HCT116 (cell line): ENCODE results near the gene PSMA7. TPM values are rescaled to one million over a fixed set of nuclear protein-coding genes. Genes with fewer than 3 reads are reported as not detected.

Experiments used
- ATAC-seq: fragments of 200-7000 bp; cut with Tn5 transposase; 2 replicates; pipeline ENCODE4 v1.9.1; 2020; ENCODE audit warnings: mild to moderate bottlenecking, moderate library complexity
- BruUV-seq: library from RNA; stranded (reverse); fragments of 400-500 nt; replicated peaks from 2 replicates; lab custom pipeline; 2021; lab: Mats Ljungman, UMichigan
- CTCF ChIA-PET: fragments of 300-600 bp; sonication (Branson Sonifier 250); formaldehyde crosslinking; loops from one replicate; lab custom pipeline; 2021; ENCODE audit warnings: antibody characterized with exemption; lab: Charles Lee
- POLR2A ChIA-PET: fragments of 300-600, 350-600 bp; sonication (Branson Sonifier 250); formaldehyde crosslinking; loops from one replicate; lab custom pipeline; 2021; ENCODE audit warnings: antibody characterized with exemption; lab: Charles Lee
- RAD21 ChIA-PET, 2 experiments: fragments of 300-600 bp; sonication (Branson Sonifier 250); formaldehyde crosslinking; loops; one replicate each; lab custom pipeline; 2023; ENCODE audit warnings: low total read pairs in 2 of 2; ENCODE audit not compliant: uncharacterized antibody in 2 of 2, unreplicated experiment in 2 of 2, low non-redundant PET in 1 of 2; lab: Charles Lee
- DNase-seq: peaks from one replicate; pipeline ENCODE4 v3.0.0-alpha.2; 2010; ENCODE audit warnings: low read depth, low spot score
- H2AFZ ChIP-seq: fragments of 200-600 bp; shearing (Covaris generic), sonication (generic); 2 replicates; pipeline ENCODE4 v1.6.1; 2017; ENCODE audit warnings: low read depth, mixed run types, mixed read lengths, antibody characterized with exemption, low read length; ENCODE audit not compliant: poor library complexity, severe bottlenecking
- H3K27ac ChIP-seq: 2 replicates; pipeline ENCODE4 v1.5.1; 2012; ENCODE audit warnings: low read depth, low read length
- H3K27me3 ChIP-seq: fragments of 200-600 bp; sonication (generic); 2 replicates; pipeline ENCODE4 v1.6.1; 2016; ENCODE audit warnings: mixed run types, low read length, mixed read lengths; ENCODE audit not compliant: insufficient read depth
- H3K36me3 ChIP-seq, 2 experiments: fragments of 200-500 bp in 1 of 2; fragments of 200-600 bp in 1 of 2; sonication (Bioruptor generic) in 1 of 2; sonication (generic) in 1 of 2; 2 replicates each; pipeline versions ENCODE4 v1.5.1 to v1.6.1; 2014 to 2016; ENCODE audit warnings: low read length in 2 of 2, inconsistent platforms in 1 of 2, mixed read lengths in 1 of 2, mixed run types in 1 of 2; ENCODE audit not compliant: insufficient read depth in 2 of 2, control insufficient read depth in 1 of 2
- H3K4me1 ChIP-seq, 2 experiments: fragments of 200-600 bp in 1 of 2; sonication (generic) in 1 of 2; 2 replicates each; pipeline versions ENCODE4 v1.5.1 to v1.6.1; 2012 to 2017; ENCODE audit warnings: low read length in 2 of 2, inconsistent platforms in 1 of 2, mild to moderate bottlenecking in 1 of 2, mixed read lengths in 1 of 2, mixed run types in 1 of 2, moderate library complexity in 1 of 2; ENCODE audit not compliant: insufficient read depth in 2 of 2, control insufficient read depth in 1 of 2
- H3K4me2 ChIP-seq: fragments of 200-600 bp; sonication (generic); 2 replicates; pipeline ENCODE4 v1.6.1; 2017; ENCODE audit warnings: mixed run types, low read length, mixed read lengths
- H3K4me3 ChIP-seq, 2 experiments: fragments of 200-600 bp in 1 of 2; sonication (generic) in 1 of 2; replicated peaks in 1 of 2; 2 replicates each; pipeline ENCODE4 v1.5.1; 2011 to 2016; ENCODE audit warnings: low read length in 2 of 2, control low read depth in 1 of 2, low read depth in 1 of 2, mild to moderate bottlenecking in 1 of 2, mixed read lengths in 1 of 2, mixed run types in 1 of 2
- H3K79me2 ChIP-seq: fragments of 200-600 bp; sonication (generic); 2 replicates; pipeline ENCODE4 v1.6.1; 2017; ENCODE audit warnings: mild to moderate bottlenecking, mixed run types, low read length, moderate library complexity, mixed read lengths; ENCODE audit not compliant: insufficient read depth
- H3K9ac ChIP-seq: fragments of 200-600 bp; sonication (generic); 2 replicates; pipeline ENCODE4 v1.6.1; 2016; ENCODE audit warnings: low read length, mixed read lengths
- H3K9me2 ChIP-seq: fragments of 200-600 bp; sonication (generic), shearing (Covaris generic); 2 replicates; pipeline ENCODE4 v1.6.1; 2017; ENCODE audit warnings: mixed run types, mild to moderate bottlenecking, moderate library complexity; ENCODE audit not compliant: insufficient read depth
- H3K9me3 ChIP-seq, 2 experiments: fragments of 200-500 bp in 1 of 2; fragments of 200-600 bp in 1 of 2; sonication (Bioruptor generic) in 1 of 2; sonication (generic) in 1 of 2; 2 replicates each; pipeline ENCODE4 v1.6.1; 2014 to 2017; ENCODE audit warnings: low read length in 2 of 2, mixed read lengths in 2 of 2, inconsistent platforms in 1 of 2, low read depth in 1 of 2, mild to moderate bottlenecking in 1 of 2, mixed run types in 1 of 2, moderate library complexity in 1 of 2; ENCODE audit not compliant: control insufficient read depth in 1 of 2, insufficient read depth in 1 of 2
- H4K20me1 ChIP-seq: fragments of 200-600 bp; sonication (generic), shearing (Covaris generic); 2 replicates; pipeline ENCODE4 v1.6.1; 2017; ENCODE audit warnings: mixed run types, mild to moderate bottlenecking, moderate library complexity; ENCODE audit not compliant: insufficient read depth
- ATF3 ChIP-seq: IDR thresholded peaks from 2 replicates; pipeline ENCODE4 v1.6.1; 2012
- CBX3 ChIP-seq: IDR thresholded peaks from 2 replicates; pipeline ENCODE4 v1.6.1; 2012; ENCODE audit warnings: low read depth
- CTCF ChIP-seq, 3 experiments: fragments of 200-600 bp in 1 of 3; sonication (generic) in 1 of 3; IDR thresholded peaks in 2 of 3; conservative IDR thresholded peaks in 1 of 3; 2 replicates each; pipeline ENCODE4 v1.5.1; 2012 to 2017; ENCODE audit warnings: low read depth in 2 of 3, low read length in 2 of 3, antibody characterized with exemption in 1 of 3, borderline replicate concordance in 1 of 3, control low read depth in 1 of 3, mild to moderate bottlenecking in 1 of 3, mixed read lengths in 1 of 3, mixed run types in 1 of 3, moderate library complexity in 1 of 3; ENCODE audit not compliant: insufficient read depth in 1 of 3
- ELF1 ChIP-seq: IDR thresholded peaks from 2 replicates; pipeline ENCODE4 v1.6.1; 2012; ENCODE audit warnings: low read depth, borderline replicate concordance
- EZH2 ChIP-seq: fragments of 200-600 bp; sonication (generic); IDR thresholded peaks from 2 replicates; pipeline ENCODE4 v1.6.1; 2017; ENCODE audit warnings: antibody characterized with exemption, mixed run types
- EZH2phosphoT487 ChIP-seq: fragments of 200-600 bp; IDR thresholded peaks from 2 replicates; pipeline ENCODE4 v1.6.1; 2018; ENCODE audit warnings: antibody characterized with exemption, borderline replicate concordance
- FOSL1 ChIP-seq: IDR thresholded peaks from 2 replicates; pipeline ENCODE4 v1.6.1; 2012; ENCODE audit warnings: low read depth
- MAX ChIP-seq: IDR thresholded peaks from 2 replicates; pipeline ENCODE4 v1.6.1; 2012
- POLR2A ChIP-seq: IDR thresholded peaks from 2 replicates; pipeline ENCODE4 v1.7.0; 2011; ENCODE audit warnings: borderline replicate concordance; ENCODE audit not compliant: insufficient read depth, insufficient read length; ENCODE audit errors: extremely low read depth
- POLR2AphosphoS5 ChIP-seq: IDR thresholded peaks from 2 replicates; pipeline ENCODE4 v1.6.1; 2011; ENCODE audit warnings: mild to moderate bottlenecking, low read depth, low read length, moderate library complexity
- RAD21 ChIP-seq: IDR thresholded peaks from 2 replicates; pipeline ENCODE4 v1.6.1; 2012; ENCODE audit warnings: low read depth, mild to moderate bottlenecking
- SP1 ChIP-seq: IDR thresholded peaks from 2 replicates; pipeline ENCODE4 v1.6.1; 2012; ENCODE audit warnings: low read depth
- TCF7L2 ChIP-seq: IDR thresholded peaks from 2 replicates; pipeline ENCODE4 v1.7.0; 2011; ENCODE audit warnings: borderline replicate concordance, inconsistent platforms; ENCODE audit not compliant: insufficient read depth, insufficient read length; ENCODE audit errors: extremely low read depth
- YY1 ChIP-seq: IDR thresholded peaks from 2 replicates; pipeline ENCODE4 v1.6.1; 2011; ENCODE audit warnings: low read length, low read depth, moderate library complexity, mild to moderate bottlenecking; ENCODE audit not compliant: insufficient replicate concordance; ENCODE audit errors: extremely low read depth
- ZBTB33 ChIP-seq: IDR thresholded peaks from 2 replicates; pipeline ENCODE4 v1.6.1; 2011; ENCODE audit warnings: mild to moderate bottlenecking, low read length, moderate library complexity; ENCODE audit not compliant: insufficient replicate concordance; ENCODE audit errors: extremely low read depth
- ZFX ChIP-seq: fragments of 450-650 bp; IDR thresholded peaks from 2 replicates; pipeline ENCODE4 v1.6.1; 2017
- ZNF274 ChIP-seq: fragments of 200-500 bp; sonication (Bioruptor generic); IDR thresholded peaks from 2 replicates; pipeline ENCODE4 v1.6.1; 2014; ENCODE audit warnings: mild to moderate bottlenecking, low read depth, low read length, inconsistent platforms
- intact Hi-C: fragments of 100-400 bp; cut with micrococcal nuclease; formaldehyde crosslinking; loops from 2 replicates; pipeline ENCODE4 v1.10.0; 2022
- total RNA-seq: library from RNA; stranded (reverse); gene quantifications from one replicate; pipeline ENCODE4 v1.2.1, GENCODE V29; 2021; ENCODE audit not compliant: unreplicated experiment

The PSMA7 gene
- total RNA-seq, 1 experiment from 2014 or later, result 364 TPM

GRCh38 chr20:62182469-62183425, 39.6 kb upstream of the PSMA7 start, which contains the start of gene MTG2 (continued):
- TF ChIP-seq EZH2phosphoT487, result no peak
- TF ChIP-seq ZNF274, result no peak
- no peak for TF ChIP-seq CBX3
- no peak for TF ChIP-seq YY1
- TF ChIP-seq POLR2A, result peak; percentile 87
- no peak for TF ChIP-seq ZBTB33
- TF ChIP-seq, all 23 proteins: peak for 10

GRCh38 chr20:62181808-62182207, 38.6 kb upstream of the PSMA7 start:
- Histone ChIP-seq H3K4me2 (peak overlapping the region; percentile 78), H3K79me2 (peaks cover 49% of the 10 kb centered on the region), H3K36me3 (peaks cover 0 to 2% of the 10 kb centered on the region in 2 experiments; a peak in 2 of 4 replicates), H3K9ac (peak overlapping the region; percentile 99), H3K4me1 (peaks cover 6 to 17% of the 10 kb centered on the region in 2 experiments; a peak in 3 of 4 replicates), H3K4me3 (peak overlapping the region; percentile 68 to 84), H3K27me3 (no peaks in the 10 kb centered on the region), H3K9me2 (no peaks in the 10 kb centered on the region), H2AFZ (no peak overlapping the region), H4K20me1 (no peaks in the 10 kb centered on the region), H3K27ac (peak overlapping the region; percentile 92), H3K9me3 (no peaks in the 10 kb centered on the region)
- TSS peak; percentile 84 for BruUV-seq
- ChIA-PET CTCF (no interaction called here), RAD21 (no interaction called here), POLR2A (no interaction called here)
- intact Hi-C loops, result loop anchor here (2.0 kb wide), 1 partner anchor 21 kb away; no protein-coding TSS in a partner anchor
- ATAC-seq (no peak), DNase-seq (no peak)
- TF ChIP-seq ZFX (no peak), ZBTB33 (no peak), EZH2 (no peak), SP1 (no peak), CTCF (IDR thresholded peaks at IDR 0.05 in 2 of 3, conservative IDR thresholded peaks at IDR 0.05 in 1 of 3; ENCODE audit: borderline replicate concordance in 1 of 3, insufficient read depth in 1 of 3, low read depth in 2 of 3, low read length in 2 of 3) (no peak), TCF7L2 (no peak), ATF3 (no peak), POLR2AphosphoS5 (no peak), CBX3 (no peak), ELF1 (no peak), MAX (no peak), YY1 (no peak), FOSL1 (no peak), RAD21 (no peak)
